ENCODE measurements around the gene PALLD. TPM values are rescaled to one million over a fixed set of nuclear protein-coding genes. Genes with fewer than 3 reads are reported as not detected.
A peak's percentile ranks its signal among the peaks of the same experiment; 100 is the strongest.

The PALLD gene
- total and polyA plus RNA-seq, 2 of the 13 experiments (the other 11 are each of a cell fraction or from before 2014, with no cell fraction given) = 0.50 to 1.5 TPM

DNA sequence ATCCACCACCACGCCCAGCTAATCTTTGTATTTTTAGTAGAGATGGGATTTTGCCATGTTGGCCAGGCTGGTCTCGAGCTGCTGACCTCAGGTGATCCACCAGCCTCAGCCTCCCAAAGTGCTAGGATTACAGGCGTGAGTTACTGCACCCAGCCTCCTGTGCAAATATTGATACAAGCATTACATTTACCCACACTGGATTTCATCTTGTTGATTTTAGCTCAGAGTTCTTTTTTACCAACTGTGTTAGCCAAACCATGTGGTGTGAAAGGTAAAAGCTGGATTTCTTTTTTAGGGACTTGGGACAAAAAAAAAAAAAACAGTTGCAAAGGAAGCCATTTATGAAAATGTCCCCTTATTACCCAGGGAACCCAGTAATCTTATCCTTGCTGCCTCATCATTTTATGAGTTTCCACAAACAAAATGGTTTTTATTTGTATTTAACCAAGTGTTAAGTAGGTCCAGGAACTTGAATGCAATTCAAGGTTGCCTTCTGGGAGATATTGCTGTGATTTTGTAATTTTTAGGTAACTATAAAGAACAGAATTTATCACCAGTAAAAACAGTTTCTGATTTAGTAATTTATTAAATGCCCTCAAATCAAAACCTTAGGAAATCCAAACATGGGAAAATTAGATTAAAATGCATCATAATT lies 202.5 kb downstream of the PALLD start (continued):
- TF ChIP-seq TBX2 (CRISPR knock-in tag; IDR thresholded peaks at IDR 0.05; ENCODE audit: borderline replicate concordance) (peak; percentile 37; the same call in 1 of the 2 replicates), ZNF460 (CRISPR knock-in tag; IDR thresholded peaks at IDR 0.05; ENCODE audit: borderline replicate concordance) (peak; percentile 52; the same call in 1 of the 2 replicates), ETV6 (CRISPR knock-in tag; conservative IDR thresholded peaks at IDR 0.05) (no peak), GATA4 (IDR thresholded peaks at IDR 0.05; ENCODE audit: borderline replicate concordance, low read depth) (no peak), SP5 (CRISPR knock-in tag; IDR thresholded peaks at IDR 0.05; ENCODE audit: borderline replicate concordance, low read depth) (no peak), AGO1 (IDR thresholded peaks at IDR 0.05; ENCODE audit: low read depth, low read length, poor library complexity, severe bottlenecking) (no peak), ZFP36 (IDR thresholded peaks at IDR 0.05; ENCODE audit: borderline replicate concordance, low read depth, low read length, partially characterized antibody) (no peak), KAT8 (CRISPR knock-in tag; IDR thresholded peaks at IDR 0.05) (no peak), PTBP1 (IDR thresholded peaks at IDR 0.05; ENCODE audit: low read depth, low read length, poor library complexity, severe bottlenecking) (no peak), RBAK (CRISPR knock-in tag; IDR thresholded peaks at IDR 0.05) (no peak), TEAD3 (CRISPR knock-in tag; optimal IDR thresholded peaks at IDR 0.05; ENCODE audit: borderline replicate concordance) (no peak), PITX1 (CRISPR knock-in tag; IDR thresholded peaks at IDR 0.05) (peak; percentile 92), YY1 (IDR thresholded peaks at IDR 0.05; ENCODE audit: insufficient read depth, insufficient replicate concordance, low read depth, low read length) (no peak)
- TF ChIP-seq, protein P1, sequence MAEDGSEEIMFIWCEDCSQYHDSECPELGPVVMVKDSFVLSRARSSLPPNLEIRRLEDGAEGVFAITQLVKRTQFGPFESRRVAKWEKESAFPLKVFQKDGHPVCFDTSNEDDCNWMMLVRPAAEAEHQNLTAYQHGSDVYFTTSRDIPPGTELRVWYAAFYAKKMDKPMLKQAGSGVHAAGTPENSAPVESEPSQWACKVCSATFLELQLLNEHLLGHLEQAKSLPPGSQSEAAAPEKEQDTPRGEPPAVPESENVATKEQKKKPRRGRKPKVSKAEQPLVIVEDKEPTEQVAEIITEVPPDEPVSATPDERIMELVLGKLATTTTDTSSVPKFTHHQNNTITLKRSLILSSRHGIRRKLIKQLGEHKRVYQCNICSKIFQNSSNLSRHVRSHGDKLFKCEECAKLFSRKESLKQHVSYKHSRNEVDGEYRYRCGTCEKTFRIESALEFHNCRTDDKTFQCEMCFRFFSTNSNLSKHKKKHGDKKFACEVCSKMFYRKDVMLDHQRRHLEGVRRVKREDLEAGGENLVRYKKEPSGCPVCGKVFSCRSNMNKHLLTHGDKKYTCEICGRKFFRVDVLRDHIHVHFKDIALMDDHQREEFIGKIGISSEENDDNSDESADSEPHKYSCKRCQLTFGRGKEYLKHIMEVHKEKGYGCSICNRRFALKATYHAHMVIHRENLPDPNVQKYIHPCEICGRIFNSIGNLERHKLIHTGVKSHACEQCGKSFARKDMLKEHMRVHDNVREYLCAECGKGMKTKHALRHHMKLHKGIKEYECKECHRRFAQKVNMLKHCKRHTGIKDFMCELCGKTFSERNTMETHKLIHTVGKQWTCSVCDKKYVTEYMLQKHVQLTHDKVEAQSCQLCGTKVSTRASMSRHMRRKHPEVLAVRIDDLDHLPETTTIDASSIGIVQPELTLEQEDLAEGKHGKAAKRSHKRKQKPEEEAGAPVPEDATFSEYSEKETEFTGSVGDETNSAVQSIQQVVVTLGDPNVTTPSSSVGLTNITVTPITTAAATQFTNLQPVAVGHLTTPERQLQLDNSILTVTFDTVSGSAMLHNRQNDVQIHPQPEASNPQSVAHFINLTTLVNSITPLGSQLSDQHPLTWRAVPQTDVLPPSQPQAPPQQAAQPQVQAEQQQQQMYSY (CRISPR knock-in tag; IDR thresholded peaks at IDR 0.05) = no peak
- TF ChIP-seq, protein P2, sequence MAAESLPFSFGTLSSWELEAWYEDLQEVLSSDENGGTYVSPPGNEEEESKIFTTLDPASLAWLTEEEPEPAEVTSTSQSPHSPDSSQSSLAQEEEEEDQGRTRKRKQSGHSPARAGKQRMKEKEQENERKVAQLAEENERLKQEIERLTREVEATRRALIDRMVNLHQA (CRISPR knock-in tag; IDR thresholded peaks at IDR 0.05) = no peak
